Stimulated activated CD8-positive, alpha-beta memory T cell treated with anti-CD3 and anti-CD28 coated beads, Interleukin-4, amount 100 ng/mL, for 1 hour (primary cell): ENCODE data around the gene SPINK1.
"Not testable (repeated sequence)": the region's sequence is repeated elsewhere in the genome, so short reads cannot be mapped to it uniquely, and the experiment has no call there.

Source experiments
- DNase-seq, 2 donors: peaks; one replicate each; pipeline ENCODE4 v3.0.0-alpha.2; 2020; ENCODE audit warnings: low read depth in 2 of 2, low spot score in 1 of 2

Gene SPINK1

DNA sequence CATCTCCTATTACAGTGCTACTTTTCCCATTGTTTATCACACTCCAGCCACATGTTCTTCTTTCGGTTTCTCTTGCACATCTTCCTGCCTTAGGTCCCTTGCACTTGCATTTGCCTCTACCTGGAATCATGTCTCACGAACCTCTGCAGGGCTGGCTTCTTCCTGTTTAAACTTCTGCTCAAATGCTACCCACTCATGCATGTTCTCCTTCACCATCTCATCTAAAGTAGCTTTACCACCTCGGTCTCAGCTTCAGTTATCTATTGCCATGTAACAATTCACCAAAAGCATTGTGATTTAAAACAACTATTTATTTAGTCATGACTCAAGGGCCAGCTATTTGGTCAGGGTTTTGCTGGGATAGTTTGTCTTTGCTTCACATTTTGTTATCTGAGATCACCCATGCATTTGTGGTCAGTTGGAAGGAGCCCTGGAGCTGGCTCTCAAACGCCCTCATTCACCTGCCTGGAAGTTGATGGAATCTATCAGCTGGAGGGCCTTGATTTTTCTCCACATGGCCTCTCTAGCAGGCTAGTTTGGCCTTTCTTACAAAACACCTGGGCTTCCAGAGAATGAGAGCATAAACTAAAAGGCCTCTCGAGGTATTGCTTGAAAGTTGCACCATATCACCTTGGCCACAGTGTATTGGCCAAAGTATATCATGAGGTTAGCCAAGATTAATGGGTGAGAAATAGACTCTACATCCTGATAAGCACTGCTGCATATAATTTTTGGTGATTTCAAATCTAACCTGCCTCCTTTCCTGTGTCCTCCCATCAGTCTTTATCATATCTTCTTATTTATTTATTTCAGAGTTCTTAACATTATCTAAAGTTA, 21.4 kb downstream of the SPINK1 start:
- DNase-seq: no peak

DNA sequence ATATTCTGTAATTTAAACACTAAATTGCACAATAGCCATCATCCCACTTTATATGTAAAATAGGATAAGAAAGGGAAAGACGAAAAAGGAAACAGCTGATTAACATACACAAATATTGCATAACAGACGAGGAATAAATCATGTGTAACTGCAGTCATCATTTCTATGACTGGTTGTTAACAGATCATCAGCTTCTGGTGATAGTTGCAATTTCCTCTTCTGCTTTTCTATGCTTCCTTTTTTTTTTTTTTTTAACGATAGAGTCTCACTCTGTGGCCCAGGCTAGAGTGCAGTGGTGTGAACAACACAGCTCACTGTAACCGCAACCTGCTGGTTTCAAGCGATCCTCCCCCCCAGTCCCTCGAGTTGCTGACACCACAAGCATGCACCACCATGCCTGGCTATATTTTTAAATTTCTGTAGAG, 26.4 kb downstream of the SPINK1 start:
- DNase-seq: peak in 1 of 2 donors; percentile 27

DNA sequence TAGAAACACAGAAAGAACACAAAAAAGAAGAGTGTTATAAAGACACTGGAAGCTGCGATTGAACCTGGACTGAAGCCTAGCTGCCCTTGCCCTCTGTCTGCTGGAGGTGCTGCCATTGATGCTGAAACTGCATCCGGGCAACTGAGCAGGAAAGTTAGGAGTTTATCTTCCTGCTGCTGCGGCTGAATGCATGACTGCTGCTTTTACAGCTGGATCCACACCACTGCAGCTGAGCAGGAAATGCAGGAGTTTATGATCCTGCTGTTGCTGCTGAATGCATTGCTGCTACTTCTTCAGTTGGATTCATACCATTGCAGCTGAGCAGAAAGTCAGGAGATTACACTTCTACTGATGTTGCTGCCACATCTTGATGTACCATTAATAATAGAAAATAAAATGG, 27.1 kb downstream of the SPINK1 start:
- DNase-seq: no peak

DNA sequence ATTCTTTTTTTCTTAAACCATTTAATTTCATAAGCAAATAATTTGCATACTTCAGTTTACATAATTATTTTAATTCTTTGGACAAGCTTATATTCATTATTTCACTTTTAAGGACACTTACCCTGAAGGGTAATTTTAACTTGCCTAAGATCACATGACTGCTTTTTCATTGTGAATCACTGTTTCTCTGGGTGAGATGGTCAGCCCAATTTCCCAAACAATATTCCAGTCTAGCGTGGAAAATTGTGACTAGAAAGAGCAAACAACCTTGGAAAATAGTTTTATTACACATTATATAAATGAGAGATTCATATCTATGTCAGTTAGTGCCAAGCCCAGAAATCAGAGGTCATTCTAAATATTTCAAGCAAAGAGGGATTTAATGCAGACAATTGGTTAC, 27.5 kb downstream of the SPINK1 start:
- no peak for DNase-seq

DNA sequence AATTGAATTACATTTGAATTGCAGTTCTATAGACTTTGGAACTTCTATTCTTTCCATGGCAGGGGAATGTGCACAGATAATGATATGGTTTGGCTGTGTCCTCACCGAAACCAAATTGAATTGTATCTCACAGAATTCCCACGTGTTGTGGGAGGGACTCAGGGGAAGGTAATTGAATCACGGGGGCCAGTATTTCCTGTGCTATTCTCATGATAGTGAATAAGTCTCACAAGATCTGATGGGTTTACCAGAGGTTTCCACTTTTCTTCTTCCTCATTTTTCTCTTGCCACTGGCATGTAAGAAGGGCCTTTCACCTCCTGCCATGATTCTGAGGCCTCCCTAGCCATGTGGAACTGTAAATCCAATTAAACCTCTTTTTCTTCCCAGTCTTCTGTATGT, 28.3 kb downstream of the SPINK1 start:
- not testable (repeated sequence) for DNase-seq

DNA sequence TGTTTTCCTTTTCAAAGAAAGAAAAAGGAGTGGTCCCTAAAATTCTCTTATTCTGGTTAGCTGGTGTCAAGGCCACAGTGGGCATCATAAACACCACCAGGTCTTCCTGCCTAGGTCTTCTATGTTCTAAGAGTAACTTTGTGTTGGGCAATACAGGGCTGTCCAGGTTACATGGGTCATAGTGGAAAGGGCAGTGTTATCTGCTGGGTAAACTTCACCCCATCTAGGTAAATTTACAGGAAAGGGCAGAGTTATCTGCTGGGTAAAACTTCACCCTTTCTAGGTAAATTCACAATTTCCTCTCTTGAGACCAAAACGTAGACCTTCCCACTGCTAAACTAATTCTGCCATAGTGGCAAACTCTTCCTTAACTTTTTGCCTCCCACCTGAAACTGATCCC, 30.0 kb downstream of the SPINK1 start:
- DNase-seq: no peak

DNA sequence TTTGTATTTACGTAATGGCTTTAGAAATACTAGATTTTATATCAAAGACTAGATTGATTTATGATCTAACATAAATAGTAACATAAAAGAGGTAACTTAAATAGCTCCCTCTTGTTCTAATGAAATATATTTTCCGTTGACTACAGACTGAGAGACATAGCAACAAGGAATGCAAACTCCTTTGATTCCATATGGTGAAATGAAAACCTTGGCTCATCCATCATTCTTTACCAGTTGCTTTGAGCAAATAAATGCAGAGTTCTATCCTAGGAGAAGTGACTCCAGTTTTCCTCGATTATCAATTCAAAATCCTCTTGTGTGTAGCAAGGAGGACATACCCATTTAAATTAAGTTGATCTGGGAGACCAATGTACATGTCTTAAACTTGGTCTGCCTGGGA, 31.0 kb downstream of the SPINK1 start:
- DNase-seq: no peak

DNA sequence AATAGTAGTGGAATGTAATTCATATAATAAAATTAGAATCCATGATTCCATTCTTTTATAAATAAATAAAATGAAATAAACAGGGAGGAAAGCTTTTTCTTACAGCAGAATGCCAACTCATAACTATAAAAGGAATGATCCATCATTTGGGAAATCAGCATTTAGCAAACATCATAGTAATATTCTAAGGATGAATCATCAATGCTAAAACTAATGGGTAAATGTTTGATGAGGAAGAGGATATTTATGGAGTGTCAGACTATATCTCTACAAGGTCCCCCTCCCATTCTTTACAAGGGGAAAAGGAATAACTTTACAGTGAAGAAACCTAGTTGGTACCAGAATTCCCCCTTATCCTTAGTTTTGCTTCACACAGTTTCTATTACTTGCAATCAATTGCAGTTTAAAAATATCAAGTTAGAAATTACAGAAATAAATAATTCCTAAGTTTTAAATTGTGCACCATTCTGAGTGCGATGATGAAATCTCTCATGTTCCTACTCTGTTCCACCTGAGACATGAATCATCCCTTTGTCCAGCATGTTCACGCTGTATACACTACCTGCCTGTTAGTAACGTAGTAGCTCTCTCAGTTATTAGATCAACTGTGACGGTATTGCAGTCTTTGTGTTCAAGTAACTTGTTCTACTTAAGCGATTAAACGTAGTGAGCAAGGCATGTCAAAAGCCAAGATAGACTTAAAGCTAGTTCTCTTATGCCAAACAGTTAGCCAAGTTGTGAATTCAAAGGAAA, 34.7 kb downstream of the SPINK1 start:
- DNase-seq: no peak

DNA sequence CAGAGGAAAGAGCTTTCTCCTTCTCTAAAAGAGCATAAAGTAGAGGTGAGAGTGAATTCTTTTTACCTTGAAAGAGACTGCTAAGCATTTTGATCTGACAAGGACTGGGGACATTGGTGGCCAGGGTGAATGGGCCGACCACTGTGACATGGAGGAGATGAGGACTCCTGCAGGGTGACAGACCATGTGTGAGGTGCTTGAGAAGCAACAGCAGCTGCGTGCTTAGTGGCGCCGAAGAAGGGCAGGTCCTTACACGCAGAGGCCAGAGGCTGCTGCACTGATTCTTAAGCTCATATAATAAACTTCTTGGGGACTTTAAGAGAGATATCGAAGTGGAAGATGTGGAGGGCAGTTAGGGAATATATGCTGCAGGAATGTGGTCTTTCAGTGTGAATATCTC, 40.3 kb downstream of the SPINK1 start:
- no peak for DNase-seq

DNA sequence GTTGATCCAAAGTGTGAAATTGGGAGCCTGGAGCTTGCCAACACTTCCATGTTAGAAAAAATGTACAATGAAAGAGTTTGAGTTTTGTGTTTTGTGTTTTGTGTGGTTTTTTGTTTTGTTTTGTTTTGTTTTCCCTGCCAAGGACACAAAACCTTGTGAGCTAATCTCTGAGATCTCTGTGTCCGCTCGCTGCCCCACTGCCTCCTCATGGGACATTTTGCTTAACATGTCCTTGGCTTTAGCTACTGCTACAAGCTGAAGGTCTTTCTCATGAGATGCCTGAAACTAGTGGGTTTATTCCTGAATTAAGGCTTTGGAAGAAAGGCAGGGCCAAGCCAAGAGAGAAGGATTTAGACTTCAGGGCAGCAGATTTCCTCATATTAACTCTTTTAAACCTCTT, 41.7 kb downstream of the SPINK1 start:
- no peak for DNase-seq

DNA sequence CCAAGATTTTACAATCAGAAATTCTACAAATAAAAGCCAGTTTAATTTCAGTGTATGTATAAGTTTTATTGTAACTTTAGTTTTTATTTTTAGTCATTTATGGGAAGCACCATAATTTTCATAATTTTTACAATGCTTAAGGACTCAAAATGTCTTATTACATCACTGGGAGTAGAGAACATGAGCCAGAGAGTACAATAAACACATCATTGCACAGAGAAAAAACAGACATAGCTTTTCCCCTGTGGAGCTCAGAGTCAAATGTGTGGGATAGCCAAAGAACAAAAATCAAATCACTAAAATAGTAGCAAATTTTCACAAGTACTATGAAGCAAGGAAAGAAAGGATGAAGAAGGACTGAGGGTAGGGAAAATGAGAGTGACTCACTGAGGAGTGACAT, 43.4 kb downstream of the SPINK1 start:
- no peak for DNase-seq

DNA sequence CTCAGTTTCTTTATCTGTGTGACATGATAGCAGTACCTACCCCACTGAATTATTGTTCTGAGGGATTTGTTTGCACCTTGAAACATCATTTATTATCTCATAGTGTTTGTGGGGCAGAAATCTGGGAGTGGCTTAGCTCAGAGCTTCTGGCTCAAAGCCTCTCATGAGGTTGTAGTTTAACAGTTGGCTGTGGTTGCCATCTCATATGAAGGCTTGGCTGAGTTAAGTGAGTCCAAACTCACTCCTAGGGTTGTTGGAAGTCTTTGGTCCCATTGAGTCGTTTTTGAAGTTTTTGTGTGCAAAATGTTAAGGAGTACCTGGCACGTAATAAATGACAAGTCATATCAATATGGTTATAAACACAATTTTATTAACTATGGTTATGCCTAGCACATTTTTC, 45.3 kb downstream of the SPINK1 start:
- DNase-seq: no peak

DNA sequence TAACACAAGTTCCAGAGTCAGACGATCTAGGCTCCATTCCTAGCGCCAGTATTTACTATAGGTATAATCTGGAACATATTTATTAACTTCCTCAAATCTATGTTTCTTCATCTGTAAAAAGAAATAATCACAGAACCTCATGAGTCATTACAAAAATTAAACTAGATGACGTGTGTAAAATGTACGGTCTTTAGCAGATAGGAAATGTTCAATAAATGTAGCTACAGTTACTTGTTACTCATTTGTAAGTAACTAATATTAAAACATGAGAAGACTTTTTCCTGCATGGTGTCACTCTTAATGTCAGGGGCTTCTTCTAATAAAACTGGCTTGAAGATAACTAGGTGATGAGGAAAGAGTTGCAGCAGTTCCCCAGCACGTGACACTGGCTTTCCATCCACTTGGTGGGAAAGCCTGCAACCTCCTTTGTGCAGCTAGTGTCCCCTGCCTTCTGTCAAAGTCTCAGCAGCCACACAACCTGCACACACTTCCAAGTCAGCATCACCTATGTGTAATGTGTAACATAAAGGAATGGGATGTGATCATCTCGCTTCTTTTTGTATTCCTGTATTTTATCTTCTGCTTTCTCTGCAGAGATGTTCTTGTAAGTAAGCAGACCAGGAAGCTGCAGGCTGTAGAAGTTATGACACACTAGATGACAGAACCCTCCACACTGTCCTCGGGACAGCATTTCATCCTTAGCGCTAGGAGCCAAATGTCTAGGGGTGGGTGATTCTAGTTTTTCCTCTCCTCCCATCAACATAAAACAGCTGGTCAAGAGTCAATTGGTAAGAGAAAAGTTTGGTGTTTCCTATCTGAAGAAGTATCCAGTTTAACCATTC, 47.1 kb downstream of the SPINK1 start:
- no peak for DNase-seq

DNA sequence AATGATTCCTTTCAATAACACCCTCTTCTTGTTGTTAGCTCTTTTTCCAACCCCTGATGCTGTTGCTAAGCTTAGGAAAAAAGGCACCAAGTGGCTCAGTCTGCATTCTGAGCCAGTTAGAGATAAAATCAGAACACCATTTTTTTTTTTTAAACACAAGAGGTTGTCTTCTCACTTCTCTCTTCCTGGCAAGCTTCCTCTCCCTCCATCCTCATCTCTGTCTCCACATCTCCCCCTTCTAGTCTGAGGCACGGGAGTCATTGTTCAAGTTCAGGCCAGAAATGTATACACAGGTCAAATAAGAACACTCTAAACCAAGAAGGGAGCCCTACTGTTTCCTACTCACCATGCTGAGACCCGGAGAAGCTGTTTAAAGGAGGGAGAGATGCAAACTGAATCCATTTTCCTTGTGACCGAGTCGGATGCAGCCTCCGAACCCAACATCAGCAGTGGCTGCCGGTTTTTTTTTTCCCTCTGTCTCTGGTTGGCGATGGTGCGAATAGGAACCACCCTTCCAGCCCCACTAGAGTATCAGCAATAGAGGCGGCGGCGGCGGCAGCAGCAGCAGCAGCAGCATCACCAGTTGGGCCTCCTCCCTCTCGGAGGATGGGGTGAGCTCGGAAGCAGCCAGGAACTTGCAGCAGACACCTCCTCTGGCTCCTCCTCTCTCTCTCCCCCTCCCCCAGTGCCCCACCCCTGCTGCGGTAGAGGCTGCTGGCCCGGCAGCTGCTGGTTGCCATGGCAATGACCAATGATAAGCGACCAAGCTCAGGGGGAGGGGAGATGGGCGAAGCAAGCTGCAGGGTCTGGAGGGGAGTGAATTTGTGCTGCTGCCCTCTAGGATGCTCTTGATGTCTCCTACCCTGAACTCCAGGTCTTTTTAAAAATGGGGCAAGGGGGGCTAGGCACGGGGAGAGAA, 49.1 kb downstream of the SPINK1 start, which contains the start of gene JAKMIP2:
TSS of gene JAKMIP2 (minus strand) at position 619 of the 919 bp plus-strand sequence. CDS start 110,922 bp downstream, outside the sequence.
- peak; percentile 58 to 67 for DNase-seq

DNA sequence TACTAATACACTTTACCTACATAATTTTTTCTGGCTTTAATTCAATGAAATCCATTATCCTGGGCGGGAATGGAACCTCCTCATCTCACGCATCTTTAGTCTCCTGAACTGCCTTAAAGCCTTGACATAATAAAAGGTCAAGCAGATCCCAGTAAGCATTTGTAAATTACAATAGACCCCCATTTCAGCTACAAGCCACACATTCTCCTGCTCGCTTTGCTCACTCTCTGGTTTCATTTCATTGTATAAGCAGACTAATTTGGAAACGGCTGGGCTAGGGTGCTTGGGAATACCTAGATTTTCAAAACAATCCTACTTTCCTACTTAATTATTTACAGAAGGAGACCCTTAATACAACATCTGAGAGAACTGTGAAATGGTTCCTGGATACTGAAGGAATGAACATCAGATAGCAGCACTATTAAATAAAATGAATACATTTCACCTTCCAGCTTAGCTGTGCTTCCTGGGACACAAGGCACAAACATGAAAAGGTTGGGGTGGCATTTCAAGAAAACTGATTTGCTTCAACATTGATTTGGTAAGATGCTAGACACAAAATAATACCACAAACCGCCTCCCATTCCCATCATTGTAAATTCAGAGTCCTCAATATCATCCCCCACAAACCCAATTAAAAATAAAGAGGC, 50.4 kb downstream of the SPINK1 start:
- DNase-seq: no peak

DNA sequence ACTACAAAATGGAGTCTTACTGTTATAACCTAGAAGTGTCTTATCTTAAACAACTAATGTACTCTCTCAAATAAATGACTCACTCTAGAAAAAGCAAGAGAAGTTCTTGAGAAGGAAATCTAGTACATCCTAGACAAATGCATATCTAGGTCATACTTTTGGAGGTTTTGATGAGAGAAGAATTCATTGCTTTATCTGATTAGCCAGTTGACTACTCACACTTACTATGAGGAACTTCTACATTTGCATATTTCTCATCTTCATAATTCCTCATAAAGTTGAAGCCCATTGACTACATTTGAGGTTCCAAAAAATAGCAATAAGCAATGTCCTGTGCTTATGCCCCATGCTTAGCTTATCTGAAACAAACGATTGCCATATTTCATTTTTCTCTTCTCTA, 51.8 kb downstream of the SPINK1 start:
- no peak for DNase-seq

DNA sequence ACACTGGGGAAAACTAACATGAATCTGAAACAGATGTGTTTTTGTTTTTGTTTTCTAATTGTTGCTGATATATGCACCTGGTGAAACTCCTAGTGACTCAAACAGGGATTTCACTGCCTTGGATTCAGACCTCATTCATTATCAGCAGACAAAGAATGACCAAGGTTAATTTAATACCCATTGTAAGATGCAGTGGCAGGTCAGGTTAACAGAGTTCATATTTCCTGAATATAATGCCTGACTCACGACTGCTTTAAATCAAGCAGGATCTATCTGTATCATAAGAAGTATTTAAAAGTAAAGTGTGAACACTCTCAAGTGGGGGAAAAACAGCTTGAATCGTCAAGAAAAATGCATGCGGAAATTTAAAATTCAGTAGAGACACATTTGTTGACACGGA, 54.5 kb downstream of the SPINK1 start:
- no peak for DNase-seq
